Putamen (tissue), 1 donor: ENCODE measurements around the gene CMPK1.
"Not testable (repeated sequence)": the region's sequence is repeated elsewhere in the genome, so short reads cannot be mapped to it uniquely, and the experiment has no call there.

Source experiments
- DNase-seq: peaks from one replicate; pipeline ENCODE4 v3.0.0-alpha.2; 2016; ENCODE audit warnings: low spot score

The CMPK1 gene, protein sequence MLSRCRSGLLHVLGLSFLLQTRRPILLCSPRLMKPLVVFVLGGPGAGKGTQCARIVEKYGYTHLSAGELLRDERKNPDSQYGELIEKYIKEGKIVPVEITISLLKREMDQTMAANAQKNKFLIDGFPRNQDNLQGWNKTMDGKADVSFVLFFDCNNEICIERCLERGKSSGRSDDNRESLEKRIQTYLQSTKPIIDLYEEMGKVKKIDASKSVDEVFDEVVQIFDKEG

DNA sequence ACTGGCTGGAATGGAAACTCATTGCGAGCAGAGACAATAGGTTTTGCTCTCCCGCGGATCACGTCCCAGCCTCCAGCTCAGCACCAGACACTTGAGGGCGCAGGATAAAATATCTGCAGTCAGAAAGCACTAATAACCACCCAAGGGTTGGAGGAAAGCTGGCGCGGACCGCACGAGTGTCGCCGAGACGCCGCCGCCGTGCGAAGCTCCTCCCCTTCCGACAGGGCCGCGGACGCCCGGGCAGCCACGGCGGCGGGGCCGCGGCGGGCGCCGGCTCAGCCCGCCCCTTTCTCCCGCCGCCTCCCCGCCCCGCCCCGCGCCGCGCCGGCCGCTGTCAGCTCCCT lies at the start of gene CMPK1:
Gene CMPK1, plus strand, starts transcription at position 213 of the 344 bp plus-strand sequence. CDS start 156 bp downstream, outside the sequence.
- peak; percentile 83 for DNase-seq

DNA sequence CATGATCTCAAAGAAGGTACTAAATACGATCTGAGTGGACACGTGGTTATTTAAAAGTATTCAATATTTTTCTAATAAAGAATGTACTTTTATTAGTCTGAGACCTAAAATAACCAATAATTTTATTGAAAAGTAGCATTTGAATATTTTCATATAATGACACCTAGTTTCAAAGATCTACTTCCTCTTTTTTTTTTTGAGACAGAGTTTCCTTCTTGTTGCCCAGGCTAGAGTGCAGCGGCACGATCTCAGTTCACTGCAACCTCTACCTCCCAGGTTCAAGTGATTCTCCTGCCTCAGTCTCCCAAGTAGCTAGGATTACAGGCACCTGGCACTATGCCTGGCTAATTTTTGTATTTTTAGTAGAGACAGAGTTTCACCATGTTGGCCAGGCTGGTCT lies 45.5 kb upstream of the CMPK1 start:
- DNase-seq, result not testable (repeated sequence)

DNA sequence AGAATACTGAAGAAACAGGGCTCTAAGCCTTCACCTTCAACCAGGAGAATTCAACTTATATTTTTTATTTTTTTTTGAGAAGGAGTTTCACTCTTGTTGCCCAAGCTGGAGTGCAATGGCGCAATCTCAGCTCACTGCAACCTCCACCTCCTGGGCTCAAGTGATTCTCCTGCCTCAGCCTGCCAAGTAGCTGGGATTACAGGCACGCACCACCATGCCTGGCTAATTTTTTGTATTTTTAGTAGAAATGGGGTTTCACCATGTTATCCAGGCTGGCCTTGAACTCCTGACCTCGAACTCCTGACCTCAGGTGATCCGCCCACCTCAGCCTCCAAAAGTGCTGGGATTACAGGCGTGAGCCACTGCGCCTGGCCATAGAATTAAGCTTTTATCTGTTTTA lies 38.7 kb upstream of the CMPK1 start:
- DNase-seq, result not testable (repeated sequence)

DNA sequence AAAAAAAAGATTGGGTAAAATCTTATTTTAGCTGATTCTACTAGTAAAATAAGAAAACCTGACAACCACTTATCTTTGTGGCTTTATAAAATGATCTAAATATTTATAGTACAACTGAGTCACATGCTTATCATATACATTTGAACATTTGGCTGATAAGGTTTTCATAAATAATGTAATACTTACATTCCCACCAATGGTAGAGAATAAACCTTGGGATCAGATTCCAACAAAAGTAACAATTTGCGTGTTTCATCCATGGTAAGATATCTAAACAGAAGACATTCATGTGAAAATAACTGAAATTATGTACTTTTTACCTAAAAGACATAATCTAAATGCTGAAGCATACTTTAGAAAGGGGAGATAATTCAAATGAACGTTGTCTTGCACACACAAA lies 38.0 kb upstream of the CMPK1 start:
- no peak for DNase-seq

DNA sequence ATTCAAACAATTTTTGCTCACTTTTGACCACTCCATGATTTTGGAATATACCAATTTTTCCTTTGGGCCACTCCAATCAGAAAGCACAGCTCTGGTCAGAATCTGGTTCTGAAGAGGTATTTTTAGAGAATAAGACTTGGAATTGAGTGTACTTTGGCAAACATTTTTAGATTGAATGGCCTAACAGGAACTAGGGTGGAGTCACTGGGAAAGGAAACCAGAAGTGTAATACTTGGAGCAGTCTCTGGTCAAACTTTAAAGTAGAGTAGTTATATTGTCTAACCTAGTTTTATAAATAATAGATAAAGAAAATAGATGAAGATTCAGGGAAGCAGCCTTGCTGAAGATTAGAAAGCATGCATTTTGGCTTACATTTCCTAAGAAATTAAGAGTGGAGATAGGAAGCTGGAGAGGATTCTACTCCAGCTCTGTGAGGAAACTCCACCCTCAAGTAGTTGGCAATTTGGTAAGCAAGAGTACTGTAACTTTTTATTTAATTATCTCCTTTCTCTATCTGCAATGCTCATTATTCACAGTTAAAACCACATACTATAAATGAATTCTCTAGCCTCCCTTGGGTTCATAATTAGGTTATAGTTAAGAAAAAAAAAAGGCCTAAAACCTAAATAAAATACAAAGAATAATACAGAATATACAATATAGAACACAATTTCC lies 35.4 kb upstream of the CMPK1 start:
- no peak for DNase-seq

DNA sequence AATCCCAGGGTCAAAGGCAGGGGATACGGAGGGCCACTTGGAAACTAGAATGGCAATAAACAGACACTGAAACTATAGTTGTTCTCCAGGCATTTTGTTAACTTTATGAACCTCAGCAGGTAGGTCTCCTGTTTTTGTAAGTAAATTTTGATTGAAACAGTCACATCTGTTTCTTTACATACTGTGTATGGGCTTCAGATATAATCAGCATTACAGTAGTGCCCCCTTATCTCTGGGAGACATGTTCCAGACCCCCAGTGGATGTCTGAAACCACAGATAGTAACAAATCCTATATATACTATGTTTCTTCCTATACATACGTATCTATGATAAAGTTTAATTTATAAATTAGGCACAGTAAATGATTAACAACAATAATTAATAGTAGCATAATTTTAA lies 31.1 kb upstream of the CMPK1 start:
- DNase-seq, result no peak

DNA sequence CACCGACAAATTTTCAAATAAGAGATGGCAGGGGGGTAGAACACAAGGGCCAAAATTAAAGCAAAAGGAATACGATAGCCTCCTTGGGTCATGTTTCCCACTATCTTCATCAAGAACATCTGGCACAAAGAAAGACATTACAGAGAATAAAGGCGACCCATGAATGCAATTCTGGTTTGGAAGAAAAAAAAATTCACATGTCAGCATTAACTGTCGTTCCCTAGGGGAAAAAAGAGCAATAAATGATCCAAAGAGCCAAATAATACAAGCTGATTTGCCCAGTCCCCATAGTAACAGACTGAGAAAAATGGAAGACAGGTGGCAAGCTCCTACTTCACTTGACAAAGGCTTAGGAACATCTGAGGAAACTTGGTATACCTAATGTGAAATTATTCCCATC lies 24.2 kb upstream of the CMPK1 start:
- DNase-seq, result no peak

DNA sequence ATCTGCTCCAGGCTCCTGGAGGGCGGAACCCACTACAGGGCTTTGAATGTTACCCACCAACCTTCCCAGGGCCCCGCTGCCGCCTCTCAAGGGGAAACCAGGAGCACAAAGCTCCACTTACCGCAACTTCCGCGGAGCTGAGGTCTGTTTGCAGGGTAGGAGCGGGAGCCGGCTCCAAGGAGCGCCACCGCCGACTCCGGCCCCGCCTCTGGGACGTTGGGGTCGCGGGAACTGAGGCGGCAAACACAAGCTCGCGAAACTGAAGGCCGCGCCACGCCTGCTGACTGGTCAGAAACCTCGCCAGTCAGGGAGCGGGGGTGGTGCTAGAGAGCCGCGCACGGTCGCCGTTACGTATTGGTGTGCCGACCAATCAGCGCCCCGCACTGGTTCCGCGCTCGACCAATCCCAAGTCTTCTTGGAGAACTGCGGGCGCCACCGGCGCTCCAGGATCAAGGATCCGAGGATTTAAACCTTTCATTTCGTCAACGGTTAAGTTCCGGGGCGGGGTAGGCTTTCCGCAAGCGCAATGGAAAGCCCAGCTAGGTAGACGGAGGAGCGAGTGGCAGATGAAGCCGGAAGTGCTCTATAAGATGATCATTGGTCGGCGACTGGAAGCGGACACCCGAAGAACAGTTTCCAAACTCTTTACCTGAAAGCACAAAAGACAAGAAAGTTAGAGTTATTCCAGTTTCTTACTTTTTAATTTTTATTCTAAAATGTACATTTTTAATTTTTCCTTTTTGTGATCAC lies 19.5 kb upstream of the CMPK1 start, which contains the start of gene STIL:
Gene STIL, minus strand, starts transcription at position 233 of the 750 bp plus-strand sequence. CDS start 3,828 bp downstream, outside the sequence.
- peak; percentile 97 for DNase-seq

DNA sequence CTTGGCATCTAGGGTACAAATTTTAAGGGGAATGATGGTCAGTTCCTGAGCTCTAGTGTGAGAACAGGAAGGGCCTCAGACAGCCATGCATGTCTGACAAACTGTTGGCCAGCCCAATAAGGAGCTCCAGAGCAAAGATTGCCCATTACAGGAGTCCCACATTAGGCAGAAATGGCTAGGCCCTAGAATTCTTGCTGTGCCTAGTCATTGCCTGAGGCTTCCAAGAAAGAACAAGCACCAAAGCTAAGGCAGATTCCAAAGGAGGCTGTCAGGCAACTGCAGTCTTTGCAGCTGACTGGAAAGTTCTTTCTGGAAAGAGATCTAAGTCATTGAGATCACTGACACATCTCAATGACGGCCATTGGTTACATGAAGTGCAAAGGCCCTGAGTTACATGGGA lies 15.7 kb upstream of the CMPK1 start:
- DNase-seq, result no peak

DNA sequence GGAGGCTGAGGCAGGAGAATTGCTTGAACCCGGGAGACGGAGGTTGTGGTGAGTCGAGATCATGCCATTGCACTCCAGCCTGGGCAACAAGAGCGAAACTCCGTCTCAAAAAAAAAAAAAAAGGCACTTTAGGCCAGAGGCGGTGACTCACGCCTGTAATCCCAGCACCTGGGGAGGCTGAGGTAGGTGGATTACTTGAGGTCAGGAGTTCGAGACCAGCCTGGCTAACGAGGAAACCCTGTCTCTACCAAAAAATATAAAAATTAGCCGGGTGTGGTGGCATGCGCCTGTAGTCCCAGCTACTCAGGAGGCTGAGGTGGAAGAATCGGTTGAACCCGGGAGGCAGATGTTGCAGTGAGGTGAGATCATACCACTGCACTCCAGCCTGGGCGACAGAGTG lies 13.6 kb upstream of the CMPK1 start:
- not testable (repeated sequence) for DNase-seq

DNA sequence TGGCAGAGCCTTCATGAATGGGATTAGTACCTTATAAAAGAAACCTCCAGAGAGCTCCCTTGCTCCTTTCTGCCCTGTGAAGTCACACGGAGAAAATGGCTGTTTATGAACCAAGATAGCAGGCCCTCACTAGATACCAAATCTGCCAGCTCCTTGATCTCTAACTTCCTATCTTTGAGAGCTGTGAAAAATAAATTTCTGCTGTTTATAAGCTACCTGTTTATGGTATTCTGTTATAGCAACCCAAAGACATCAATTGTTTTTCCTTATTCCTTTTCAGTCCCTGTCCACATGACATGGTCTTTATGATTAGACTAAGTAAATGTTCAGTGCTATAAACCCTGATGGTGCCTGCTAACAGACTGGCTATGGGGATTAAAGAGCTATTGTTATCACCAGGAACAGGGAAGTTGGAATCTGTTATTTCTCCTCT lies 10.0 kb upstream of the CMPK1 start:
- no peak for DNase-seq

DNA sequence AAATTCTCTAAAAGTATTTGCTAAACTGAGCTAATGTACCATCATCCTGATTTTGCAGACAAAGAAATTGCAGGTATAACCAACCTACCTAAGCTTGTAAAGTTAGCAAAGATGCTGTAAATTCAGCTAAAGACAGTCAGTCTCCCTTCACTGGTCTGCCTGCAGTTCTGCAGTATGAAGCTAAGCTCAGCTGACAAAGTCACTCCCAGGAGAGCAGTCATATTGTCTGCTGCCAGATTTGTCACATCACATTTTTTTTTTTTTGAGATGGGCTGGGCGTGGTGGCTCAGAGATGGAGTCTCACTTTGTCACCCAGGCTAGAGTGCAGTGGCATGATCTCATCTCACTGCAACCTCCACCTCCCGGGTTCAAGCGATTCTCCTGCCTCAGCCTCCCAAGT lies 8.9 kb upstream of the CMPK1 start:
- DNase-seq, result no peak

DNA sequence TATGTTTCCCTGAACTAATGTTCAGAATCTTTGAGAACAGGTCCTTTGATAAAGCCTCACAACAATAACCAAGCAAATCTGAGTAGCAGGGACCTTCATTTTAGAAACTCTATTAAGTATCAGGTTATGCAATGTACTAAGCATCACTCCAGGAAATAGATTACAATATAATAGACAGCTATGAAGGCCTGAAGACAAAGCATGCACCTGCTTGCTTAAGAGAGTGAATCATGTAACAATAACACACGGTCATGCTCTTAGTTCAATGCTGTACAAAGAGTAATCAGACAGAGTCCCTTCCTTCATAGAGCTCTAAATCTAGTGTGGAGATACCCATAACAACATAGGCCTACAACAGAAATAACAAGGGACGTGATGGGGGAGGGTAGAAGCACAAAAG lies 8.1 kb upstream of the CMPK1 start:
- no peak for DNase-seq

DNA sequence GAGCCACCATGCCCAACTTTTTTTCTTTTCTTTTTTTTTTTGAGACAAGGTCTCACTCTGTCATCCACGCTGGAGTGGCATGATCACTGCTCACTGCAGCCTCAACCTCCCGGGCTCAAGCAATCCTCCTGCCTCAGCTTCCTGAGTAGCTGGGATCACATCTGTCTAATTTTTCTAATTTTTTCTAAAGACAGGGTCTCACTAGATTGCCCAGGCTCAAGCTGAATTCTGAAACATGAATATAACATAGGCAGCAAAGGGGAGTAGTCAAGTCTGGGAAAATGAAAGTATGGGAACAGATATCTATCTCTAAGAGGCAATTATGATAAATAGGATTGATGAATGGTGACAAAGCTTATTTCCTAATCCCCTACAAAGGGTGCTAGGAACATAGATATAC lies 7.3 kb upstream of the CMPK1 start:
- DNase-seq, result no peak

DNA sequence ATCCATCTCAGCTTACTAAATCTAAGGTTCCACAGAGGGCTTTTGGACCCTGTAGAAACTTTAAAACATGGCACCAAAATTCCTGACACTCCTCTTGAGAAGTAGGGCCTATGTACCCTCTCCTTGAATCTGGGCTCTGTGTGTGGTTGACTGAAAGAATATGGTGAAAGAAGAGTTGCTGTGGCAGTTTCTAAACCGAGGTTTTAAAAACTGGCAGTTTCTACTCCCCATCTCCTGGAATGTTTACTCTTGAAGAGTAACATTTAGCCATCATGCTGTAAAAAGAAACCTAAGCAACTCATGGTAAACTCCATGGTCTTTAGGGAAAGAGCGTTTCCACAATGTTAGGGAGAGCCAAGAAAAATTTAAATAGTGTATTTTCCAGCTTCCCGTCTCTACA lies 4.6 kb upstream of the CMPK1 start:
- no peak for DNase-seq

DNA sequence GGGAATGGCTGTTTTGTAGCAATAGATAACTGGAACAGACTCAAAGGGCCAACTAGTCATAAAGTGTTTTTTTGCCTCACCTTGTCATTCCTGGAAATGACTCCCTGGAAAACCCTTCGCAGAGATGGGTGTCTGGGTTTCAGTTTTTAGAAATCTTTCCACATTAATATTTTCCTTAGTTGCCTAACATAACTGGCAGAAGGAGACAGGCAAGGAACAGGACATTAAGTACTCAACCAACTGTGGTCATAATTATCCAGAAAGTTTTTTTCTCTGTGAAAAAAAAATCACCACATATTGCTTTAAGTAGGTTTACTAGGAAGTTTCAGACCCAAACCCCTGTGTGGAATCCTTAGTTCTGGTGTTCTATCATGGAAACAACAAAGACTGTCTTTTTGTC lies 3.4 kb upstream of the CMPK1 start:
- no peak for DNase-seq

DNA sequence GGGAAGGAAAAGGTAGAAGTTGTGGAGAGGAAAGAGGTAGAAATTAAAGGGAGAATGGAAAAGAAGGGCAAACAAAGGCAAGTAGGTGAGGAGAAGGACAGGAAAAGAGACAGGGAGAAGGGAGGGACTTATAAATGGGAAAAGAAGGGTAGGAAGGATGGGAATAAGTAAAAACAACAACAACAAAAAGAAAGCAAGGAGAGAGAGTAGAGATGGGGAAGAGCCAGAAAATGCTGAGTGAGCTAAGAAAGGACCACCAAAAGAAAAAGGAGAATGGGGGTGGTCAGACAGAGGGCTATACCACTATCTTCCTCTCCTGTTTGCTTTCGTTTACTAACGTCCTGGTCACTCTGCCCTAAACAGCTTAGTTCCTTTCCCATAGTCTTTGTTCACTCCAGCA lies 1.7 kb upstream of the CMPK1 start:
- DNase-seq, result no peak

DNA sequence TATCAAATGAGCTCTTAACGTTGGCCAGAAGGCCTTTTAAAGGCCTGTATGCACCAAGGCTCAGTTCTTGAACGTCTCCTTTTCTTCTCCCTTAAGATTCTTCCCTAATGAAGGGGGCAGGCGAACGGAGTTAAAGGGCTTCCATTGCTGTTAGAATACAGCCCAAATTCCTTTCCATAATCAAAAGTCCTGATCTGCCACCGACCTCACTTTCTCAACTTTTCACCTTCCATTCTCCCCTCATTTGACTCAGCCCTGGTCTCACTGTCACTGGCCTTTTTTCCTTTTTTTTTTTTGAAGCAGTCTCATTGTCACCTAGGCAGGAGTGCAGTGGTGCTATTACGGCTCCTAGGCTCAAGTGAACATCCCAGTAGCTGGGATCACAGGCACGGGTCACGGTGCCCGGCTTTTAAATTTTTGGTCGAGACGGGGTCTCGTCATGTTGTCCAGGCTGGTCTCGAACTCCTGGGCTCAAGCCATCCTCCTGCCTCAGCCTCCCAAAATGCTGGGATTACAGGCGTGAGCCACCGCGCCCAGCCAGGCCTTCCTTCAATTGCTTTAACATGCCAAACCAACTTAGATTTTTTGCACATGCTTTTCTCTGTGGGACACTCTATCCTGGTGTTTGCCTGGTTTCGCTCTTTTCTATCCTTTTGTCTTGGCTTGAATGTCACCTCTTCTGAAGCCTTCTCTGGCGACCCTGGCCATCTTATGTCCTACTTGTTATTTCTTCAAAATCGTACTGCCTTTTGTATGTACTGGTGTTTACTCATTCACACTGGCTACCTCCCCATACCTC lies 612 bp upstream of the CMPK1 start:
- no peak for DNase-seq

DNA sequence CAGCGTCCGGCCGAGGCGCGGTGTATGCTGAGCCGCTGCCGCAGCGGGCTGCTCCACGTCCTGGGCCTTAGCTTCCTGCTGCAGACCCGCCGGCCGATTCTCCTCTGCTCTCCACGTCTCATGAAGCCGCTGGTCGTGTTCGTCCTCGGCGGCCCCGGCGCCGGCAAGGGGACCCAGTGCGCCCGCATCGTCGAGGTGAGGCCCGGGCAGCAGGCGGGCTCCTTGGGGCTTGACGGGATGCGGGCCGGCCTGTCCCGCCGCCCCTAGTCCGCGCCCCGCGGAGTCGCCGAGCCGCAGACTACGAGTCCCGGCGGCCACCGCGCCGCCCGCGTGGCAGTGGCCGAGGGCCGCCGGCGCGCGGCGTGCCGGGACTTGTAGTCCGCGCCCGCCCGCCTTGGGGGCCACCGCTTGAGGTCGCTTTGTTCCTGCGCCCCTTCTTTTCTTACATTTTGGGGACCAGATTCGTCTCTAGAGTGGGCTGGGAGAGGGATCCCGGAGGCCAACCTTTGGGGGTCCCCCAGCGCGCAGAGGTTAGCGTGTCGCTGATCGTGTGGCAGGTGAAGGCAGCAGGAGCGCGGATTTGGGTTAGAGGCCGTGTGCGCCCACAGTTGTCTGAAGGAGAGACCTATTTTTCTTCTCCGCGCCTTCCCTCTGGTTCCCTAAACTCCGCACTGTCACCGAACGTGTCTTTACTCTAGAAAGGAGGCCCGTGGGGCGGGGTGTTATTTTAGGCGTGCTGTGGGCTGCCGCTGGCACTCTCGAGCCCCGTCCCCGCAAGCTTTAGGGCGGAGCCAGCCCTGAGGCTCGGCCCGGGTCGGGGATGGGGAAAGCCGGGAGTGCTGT lies 553 bp downstream of the CMPK1 start:
- peak; percentile 89 for DNase-seq

DNA sequence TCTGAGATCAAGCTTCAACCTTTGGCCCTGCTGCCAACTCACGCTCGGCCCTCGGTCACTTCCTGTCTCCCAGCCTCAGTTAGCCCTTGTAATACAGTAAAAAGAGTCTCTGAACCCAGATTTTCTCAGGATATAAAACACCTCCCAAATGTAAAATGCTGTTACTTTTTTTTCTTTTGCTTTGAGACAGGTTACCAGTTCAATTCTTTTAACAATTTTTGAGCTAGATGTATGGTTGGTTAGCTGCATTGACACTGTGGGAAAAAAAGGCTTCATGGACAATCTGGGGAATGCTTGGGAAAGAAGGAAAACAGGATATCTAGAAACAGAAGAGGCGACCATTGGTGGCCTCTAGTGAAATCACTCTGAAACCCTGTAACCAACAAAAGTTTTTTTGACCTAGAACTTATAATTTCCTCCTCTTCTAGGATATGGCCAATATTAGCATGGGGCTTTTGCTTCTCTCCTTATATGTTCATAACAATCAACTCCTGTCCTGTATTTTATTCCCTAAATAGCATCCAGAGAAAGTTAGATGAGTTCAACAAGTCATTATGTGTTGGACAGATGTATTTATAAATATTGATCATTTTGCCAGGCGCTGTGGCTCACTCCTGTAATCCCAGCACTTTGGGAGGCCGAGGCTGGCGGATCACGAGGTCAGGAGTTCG lies 1.3 kb downstream of the CMPK1 start:
- DNase-seq, result no peak

DNA sequence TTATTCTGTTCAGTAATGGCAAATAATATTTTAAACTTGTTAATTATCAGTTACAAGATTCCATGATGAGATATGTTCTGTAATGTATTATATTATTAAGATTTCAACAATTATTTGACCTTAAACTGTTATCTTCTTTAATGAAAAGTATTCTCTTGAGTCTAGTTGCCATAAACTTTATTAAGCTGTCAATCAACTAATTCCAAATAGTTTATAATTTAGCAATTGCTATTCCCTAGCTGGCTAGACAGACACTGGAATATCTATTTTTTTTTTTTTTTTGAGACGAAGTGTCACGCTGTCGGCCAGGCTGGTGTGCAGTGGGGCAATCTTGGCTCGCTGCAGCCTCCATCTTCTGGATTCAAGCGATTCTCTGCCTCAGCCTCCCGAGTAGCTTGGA lies 3.8 kb downstream of the CMPK1 start:
- DNase-seq, result no peak
